ENCODE measurements around the gene GRHL3.

The GRHL3 gene

DNA sequence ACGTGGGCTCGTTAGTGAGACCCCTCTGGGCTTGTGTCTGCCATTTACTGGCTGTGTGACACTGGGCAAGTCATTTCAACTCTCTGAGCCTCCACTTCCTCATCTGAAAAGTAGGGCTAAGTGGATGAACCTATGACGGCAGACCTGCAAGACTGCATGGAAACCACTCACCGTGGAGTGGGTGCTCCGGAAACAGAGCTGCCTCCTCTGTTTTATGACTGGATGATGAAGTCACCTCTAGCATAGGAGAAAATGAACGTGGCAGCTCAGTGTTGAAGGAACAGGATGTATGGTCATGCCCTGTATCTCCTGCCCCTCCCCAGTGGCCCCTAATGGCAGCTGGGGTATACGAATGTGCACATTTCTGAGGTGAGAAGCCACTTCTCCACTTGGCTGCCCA is 53.9 kb downstream of the GRHL3 start:
- no peak for DNase-seq (ENCODE audit: low read depth)

DNA sequence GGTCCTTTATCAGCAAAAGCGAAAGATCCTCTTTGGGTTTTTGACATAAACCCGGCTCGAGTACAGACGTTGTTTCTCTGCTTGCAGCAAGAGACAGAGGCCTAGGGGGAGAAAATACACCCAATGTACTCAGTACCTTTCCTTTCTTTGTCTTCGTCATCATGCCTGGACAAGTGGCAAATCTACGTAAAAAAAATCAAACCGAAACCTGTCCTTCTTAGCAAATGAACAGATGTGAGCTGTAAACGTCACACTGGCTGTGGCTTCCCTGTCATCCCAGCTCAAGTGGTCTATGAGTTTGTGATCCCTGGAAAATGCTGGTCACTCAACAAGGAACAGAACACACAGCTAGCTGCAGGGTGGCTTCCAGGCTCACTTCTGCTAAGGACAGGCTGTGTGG is 54.6 kb downstream of the GRHL3 start:
- DNase-seq (ENCODE audit: low read depth), result no peak

DNA sequence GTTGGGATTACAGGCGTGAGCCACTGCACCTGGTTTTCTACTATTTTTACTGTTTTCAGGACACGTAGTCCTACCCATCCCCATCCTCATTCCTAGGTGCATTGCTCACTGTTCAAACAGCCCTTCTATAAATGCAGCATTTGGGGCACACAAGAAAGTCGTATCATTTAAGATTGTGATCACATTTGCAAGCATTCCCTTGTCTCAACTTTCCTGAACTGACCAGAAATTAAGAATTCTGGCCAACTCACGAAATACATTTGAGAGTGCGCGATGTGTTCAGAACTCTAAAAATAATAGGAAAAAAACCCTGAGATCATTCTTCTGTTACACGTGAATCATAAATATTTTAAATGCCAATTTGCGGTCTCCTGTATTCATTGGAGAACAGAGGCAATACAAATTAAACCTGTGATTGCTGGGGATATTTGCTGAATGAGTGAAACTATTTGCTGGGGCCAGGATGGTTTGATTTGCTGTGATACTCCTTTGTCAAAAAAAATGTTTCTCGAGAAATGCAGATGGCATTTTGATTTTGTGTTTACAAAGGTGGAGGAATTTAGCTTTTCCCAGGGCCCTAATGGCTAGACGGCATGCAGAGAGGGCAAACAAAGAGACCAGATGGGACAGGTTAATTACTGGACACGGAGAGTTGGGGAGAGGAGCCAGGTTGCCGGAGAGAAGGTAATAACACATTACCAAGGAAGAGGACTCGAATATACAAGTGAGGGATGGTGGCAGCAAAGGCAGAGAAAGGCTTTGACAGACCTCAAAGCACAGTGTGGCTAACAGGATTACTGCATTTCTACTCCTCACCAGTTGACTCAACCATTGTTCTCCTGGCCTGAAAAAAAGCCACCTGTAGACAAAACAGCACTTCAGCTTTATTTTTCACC is 56.0 kb downstream of the GRHL3 start:
- no peak for DNase-seq (ENCODE audit: low read depth)

DNA sequence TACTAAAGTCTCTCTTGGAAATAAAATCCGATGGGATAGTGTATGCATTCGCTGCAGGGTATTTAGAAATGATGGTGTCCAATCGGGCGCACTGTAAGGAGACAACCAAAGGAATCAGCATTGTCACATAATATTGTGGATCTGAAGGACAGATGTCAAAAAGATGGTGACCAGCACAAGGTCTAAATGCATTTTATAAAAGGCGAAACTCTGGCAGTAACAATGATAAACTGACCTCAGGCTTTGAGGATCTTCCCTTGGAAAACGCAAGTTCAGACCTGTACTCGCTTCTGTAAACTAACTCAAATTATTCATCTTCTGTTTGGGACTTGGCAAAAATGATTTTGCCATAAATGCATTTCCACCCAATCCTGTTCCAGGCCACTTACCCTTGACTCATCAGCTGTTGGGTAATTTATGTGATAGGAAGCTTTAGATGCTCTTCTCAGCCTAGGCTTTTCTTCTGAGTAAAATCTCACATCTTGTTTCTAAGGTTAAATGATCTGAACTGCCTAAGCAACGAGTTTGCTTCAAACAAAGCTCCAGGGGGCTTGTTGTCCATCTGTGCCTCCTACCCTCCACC is 60.7 kb downstream of the GRHL3 start:
- DNase-seq (ENCODE audit: low read depth), result no peak

DNA sequence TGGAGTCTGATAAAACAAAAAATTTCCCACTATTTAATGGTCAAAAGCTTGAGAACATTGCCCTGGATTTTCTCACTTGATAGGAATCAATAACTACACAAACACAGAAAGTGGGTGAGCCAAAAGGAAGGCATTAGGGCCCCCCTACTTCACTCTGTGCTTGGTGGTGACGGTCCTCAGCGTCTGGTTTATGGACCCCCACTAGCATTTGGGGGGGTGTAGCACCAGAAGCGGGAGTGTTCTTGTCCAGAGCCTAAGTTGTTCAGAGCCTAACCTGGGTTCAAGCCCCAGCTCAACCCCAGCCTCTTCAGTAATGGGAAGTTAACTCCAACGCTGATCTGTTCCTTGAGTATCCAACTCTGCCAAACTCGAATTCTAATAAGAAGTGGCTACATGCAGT is 61.4 kb downstream of the GRHL3 start:
- DNase-seq (ENCODE audit: low read depth), result no peak

DNA sequence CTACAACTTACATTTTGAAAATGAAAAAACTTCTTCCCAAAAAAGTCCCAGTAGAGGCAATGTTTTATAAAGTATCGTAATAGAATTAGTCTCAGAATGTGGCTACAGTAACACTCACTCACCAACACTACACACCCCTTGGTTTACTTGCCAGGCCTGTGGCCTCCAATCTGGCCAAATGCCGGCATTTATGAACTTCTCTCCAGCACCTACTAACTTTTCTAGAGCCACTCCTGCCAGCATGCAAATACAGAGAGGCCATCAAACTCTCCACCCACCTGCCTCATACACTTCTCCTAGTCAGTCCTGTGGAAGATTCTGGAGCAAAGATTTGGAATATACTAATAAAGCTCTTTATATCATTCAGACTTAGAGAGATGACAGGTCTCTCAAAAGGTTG is 62.1 kb downstream of the GRHL3 start:
- no peak for DNase-seq (ENCODE audit: low read depth)

DNA sequence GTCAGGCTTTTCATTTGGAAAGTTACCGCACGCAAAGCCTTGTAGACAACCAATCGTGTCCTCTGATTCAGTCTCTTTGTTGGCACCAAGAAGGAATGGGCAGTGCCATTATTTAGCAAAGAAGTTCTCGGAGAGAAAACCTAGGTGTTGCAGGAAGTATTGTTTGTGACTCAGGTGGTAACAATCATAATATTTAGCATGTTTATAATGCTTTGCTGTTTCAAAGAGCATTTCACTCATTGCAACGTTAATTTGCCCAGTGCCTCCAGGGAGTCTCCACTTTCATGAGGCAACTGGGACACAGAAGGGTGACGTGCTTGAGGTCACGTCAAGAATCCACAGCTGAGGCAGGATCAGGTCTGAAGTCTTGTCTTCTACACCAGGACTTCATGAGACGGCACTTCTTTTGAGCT is 63.0 kb downstream of the GRHL3 start:
- DNase-seq (ENCODE audit: low read depth), result no peak

DNA sequence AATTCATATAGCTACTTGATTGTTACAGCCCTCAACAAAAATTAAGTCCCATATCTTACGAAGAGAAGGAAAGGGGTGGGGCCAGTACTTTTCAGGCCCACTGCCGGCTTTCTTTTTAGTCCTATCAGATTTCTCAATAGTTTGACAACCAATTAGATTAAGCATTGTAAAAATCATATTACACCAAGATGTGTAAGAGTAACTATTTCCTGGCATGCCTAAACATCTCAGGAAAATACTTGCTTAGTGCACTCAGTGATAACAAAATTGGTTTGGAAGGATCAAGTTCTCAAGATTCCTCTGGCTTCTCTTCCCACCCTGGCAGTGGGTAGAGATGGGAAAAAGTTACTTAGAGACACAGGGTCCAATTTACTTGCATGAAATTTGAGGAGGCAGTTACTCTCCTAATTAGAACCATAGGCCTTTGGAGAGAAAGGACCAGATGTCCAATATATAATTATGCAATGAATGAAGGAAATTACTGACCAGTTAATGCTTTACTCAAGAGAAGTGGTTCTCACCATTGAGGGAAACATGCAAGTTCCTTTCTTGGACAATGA is 64.3 kb downstream of the GRHL3 start:
- DNase-seq (ENCODE audit: low read depth), result no peak

DNA sequence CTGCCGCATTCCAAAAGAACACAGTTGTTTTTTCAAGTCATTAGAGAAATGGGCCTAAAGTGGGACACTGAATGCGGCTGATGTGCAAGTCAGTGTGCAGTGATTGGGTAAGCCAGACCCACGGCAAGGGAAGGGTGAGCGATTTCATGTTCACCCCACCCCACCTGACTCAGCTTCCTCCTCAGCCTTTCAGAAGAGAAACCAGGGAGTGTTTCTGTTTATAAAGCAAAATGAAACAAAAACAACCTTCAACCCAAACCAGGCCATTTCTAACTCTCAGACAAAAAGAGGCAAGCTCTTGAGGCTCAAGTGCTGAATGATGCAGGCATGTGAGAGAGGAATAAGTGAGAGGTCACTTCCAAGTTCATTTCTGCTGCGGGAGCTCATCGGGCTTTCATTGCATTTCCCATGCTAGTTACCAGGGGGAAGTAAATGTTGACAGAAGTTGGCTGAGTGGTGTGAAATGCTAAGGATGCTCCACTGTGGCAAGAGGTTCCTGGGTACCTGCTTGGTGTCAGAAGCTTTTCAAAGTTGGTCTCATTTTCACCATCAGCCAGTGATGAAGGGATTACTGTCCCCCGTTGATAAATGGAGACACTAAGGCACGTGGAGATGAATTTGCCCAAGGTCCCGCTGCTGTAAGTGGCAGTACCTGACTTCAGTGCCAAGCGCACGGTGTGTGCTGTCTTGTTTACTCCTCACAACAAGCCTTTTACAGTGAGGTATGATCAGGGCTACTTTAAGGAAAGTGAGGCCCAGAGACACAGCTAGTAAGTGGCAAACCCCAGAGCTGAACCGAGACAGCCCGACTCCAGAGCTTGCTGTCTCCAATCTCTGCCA is 65.3 kb downstream of the GRHL3 start:
- no peak for DNase-seq (ENCODE audit: low read depth)

DNA sequence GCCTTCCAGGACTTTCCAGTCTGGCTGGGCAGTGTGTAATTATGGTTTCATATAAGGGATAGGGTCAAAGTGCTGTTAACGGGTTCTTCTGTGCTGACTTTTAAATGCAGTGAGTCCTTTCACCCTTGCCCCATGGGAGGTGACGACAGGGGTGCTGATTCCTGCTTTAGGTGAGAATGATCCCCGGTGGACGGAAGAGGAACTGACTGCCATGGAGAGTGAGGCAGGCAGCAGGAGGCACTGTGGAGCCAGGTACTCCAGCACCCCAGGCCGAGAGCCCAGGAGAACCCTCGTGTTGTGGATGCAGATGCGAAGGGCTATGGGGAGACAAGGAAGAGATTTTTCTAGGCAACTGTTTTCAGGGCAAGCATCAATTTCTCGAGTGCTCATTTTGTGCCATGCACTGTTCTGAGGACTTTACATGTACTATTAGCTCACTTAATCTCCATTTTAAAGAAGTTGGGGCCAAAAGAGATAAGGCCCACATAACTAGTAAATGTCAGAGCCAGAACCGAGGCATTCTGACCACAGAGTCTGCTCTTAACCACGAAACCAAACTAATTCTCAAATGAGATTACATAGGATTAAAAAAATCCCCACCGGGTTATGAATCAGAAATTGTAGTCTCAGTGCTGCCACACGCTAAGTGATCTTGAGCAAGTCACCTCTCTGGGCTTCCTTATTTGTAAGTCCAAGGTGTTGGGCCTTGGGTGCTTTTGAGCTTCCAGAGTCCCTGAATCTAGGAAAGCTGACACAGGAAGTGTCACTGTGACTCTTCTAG is 66.2 kb downstream of the GRHL3 start:
- no peak for DNase-seq (ENCODE audit: low read depth)

DNA sequence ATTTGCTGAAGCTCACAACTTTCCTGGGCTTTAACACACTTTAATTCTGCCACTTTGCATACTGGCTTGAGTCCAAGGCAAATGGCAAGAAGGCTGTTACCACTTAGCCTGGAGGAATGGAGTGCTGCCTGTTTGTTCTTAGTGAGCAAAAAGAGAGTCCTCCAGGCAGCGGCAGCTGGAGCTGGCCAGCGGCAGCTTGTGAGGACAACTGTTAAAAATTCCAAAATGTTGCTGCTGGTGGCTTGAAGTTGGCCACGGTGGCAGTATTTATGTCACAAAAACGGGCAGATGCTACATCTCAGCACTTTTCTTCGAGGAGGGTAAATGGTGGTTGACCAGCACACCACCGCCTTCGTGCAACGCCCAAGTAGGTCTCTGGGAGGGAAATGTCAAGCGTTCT is 67.1 kb downstream of the GRHL3 start:
- DNase-seq (ENCODE audit: low read depth), result no peak

DNA sequence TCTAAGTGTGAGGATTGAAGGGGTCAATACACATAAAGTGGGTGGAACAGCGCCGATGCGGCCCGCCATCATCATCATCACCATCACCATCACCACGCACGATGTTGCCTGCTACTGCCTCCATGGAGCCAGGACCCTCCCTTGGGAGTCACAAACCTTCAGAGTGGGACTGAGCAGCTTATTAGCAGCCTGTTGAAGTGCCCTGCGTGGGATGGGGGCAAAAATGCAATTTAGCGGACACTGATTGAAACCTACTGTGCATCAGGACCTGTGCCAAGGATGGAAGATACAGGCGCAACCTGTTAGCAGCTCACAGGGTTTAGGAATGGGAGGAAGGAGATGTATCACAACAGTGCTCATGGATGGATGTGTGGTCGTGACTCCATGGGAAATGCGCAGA is 67.8 kb downstream of the GRHL3 start:
- no peak for DNase-seq (ENCODE audit: low read depth)

DNA sequence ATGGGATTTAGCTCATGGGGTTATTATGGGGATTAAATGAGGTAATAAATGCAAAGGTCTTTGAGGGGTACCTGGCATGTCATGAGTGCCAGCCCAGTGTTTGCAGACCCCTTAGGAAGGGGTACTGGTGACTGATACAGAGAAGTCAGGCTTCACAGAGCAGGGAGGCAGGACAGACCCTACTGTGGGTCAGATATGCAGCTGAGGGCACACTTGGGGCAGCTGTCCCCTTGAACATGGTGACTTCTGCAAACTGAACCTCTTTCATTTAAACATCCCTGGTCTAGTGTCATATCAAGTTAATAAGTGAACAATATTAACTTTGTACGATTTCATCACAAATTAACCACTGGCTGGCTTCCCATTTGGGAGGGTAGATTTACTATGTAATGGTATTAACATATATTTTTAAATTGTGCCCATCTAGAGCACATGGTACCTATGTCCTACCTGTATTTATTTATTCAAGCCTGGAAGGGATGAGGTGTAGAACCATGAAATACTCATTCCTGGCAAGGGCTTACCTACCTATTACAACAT is 68.5 kb downstream of the GRHL3 start:
- DNase-seq (ENCODE audit: low read depth), result no peak

DNA sequence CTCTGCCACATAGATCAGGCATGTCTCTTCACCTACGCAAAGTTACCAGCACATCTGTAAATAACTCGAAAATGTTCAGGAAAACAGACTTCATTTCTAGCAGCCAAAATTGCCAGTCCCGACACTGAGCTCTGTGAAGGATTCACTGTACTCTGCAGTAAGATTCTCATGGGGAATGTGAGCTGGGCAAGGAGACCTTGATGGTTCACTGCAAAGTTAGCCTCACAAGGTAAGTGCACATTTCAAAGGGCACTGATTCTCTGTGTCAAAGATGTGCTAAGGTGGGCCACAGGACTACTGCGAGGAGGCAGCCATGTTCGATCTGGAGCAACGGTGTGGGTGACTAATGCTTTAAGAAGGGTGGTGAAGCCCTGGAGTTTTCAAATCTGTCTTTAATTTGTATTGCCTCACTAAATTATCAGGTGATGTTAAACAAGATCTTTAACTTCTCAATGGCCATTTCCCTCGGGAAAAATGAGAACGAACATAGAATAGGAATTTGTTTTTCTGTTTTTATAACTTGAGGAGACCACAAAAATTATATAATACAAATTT is 69.3 kb downstream of the GRHL3 start:
- DNase-seq (ENCODE audit: low read depth), result no peak

DNA sequence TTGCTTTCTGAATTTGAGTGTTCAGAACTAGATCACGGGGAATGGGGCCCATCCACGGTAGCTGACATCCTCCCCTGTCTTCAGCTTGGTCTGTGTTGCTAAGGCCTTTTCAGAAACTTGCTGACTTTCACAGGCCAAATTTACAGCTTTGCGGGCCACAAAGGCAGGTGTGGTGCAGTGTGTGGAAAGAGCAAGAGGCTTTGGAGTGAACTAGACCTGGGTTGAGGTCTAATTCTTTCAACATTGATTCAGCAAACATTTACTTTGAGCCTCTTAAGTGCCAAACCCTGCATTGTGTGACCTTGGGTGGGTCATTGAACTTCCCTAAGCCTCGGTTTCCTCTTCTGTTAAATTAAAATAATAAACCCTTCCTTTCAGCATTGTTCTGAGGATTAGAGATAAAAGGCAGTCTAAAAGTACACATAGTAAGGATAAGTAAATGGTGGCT is 70.1 kb downstream of the GRHL3 start:
- no peak for DNase-seq (ENCODE audit: low read depth)

DNA sequence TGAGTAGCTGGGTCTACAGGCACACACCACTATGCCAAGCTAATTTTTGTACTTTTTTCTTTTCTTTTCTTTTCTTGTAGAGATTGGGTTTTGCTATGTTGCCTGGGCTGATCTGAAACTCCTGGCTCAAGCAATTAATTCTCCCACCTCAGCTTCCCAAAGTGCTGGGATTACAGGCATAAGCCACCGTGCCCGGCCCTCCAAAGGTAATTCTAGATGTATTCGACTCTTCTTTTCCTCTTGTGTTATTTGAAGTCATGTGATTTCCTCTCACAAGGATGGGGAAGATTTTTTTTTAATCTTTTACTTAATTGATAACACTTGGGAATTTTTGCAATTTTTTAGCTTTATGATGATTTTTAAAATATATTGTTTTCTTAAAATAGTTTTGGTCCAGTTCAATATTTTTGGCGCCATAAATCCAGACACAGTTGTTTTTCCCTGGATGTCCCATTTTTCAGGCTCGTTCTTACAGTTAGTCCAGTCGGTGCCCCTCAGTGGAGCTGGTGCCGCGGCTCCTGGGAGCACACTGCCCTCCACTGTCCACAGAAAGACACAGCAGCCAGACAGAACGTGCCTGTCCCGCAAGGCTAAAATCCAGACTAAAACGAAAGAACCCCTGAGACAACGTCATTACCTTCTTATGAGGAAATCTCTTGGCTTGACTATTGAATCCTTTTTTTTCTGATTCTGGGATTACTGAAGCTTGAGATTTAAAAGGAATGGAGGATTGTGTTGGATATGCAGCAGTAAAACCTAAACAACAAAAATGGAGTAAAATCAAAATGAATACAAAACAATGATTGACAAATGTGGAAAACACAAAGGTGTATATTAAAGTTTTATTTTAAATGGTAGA is 72.0 kb downstream of the GRHL3 start:
- peak; percentile 49 for DNase-seq (ENCODE audit: low read depth)

DNA sequence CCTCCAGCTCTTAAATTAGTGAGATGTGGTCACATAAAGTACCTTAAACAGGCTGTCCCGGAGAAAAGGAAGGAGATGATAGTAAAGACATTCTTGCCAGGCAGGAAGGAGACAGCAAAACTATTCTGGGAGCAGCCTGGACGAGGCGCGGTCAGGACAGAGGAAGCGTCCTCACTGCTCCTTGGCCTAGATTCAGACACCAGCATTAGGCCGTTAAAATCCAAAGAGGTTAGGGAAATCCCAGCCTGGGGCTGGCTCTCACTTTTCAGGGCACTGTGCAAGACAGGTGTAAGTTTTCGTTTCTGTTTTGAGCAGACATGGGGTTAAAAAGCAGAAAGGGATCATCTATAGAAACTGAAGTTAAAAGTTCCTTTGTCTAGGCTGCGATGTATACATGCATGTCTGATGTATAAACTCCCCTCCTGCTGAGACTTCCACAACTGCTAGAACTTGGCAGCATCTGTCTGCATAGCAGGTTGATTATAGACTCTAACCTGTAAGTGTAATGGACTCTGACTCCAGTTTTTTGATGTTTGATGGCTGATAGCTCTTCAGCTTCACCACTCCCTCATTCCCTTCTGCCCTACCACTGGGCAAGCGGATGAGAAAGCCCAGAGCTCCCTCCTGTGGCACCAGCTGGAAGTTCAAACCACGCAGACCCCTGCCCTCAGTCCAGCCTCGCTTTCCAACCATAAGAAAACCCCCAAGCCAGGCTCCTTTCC is 72.9 kb downstream of the GRHL3 start:
- peak; percentile 43 for DNase-seq (ENCODE audit: low read depth)

DNA sequence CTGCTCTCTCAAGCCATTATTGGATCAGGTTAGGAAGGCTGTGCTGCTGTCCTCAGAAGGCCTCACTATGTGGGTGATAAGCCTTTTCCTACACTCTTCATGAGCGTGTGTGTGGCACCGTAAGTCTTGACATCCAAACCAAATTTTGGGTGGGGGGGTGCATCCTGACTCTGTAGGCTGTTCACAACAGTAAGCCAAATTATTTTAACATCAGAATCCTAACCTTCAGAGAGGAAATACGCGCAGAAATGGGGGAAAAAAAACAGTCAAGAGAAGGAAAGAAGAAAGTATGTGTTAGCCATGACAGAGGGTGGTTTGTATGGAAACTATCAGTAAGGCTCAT is 73.4 kb downstream of the GRHL3 start:
- no peak for DNase-seq (ENCODE audit: low read depth)

DNA sequence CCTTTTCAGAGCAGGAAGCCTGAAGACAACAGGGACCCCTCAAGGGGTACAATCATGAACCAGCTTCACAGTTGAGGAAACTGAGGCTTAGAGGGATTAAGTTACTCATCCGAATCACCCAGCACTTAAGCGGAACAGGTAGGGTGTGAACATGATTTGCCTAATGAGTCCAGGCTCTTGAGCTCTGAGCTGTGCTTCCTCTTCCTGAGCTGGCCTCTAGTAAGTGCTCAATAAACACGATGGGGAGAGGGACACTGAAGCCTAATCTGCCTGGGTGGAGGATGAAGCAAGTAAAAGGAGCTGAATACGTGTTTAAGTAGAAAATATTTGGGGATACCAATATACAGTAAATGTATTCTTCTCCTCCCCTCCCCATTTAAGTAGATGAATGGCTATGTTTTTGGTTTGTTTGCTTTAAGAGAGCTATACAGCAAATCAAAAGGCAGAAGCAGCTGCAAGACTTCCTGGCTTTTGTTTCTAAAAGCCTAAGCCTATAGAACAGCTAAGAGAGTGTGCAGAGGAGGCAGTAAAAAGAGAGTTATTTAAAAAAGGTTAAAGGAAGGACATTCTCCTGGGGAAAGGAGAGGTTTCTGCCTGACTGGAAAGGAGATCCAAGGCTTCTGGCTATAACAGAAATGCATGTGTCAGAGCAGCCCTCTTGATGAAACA is 74.0 kb downstream of the GRHL3 start:
- DNase-seq (ENCODE audit: low read depth), result no peak

Measured in activated T-cell treated with anti-CD3 and anti-CD28 coated beads for 1 hour (primary cell).